B cell (primary cell): ENCODE results near the gene NPFFR1. TPM values are rescaled to one million over a fixed set of nuclear protein-coding genes. Genes with fewer than 3 reads are reported as not detected.

Source experiments
- ATAC-seq: fragments of 200-7000 bp; cut with Tn5 transposase; one replicate; pipeline ENCODE4 v1.10.0; 2021; ENCODE audit warnings: low read depth, mild to moderate bottlenecking, moderate number of reproducible peaks, moderate library complexity
- CTCF ChIA-PET: fragments of 350-600 bp; sonication (Branson Sonifier 250); formaldehyde crosslinking; loops from one replicate; lab custom pipeline; 2021; ENCODE audit warnings: antibody characterized with exemption, inconsistent platforms; lab: Charles Lee
- POLR2A ChIA-PET: fragments of 350-600 bp; sonication (Branson Sonifier 250); formaldehyde crosslinking; loops from one replicate; lab custom pipeline; 2021; ENCODE audit warnings: antibody characterized with exemption; lab: Charles Lee
- DNase-seq: peaks from one replicate; pipeline ENCODE4 v3.0.0; 2013
- H2AFZ ChIP-seq: 2 replicates; pipeline ENCODE4 v1.6.1; 2012; ENCODE audit warnings: mild to moderate bottlenecking, low read depth, low read length; ENCODE audit not compliant: insufficient read depth, poor library complexity, severe bottlenecking
- H3K27ac ChIP-seq, 2 donors: 1 replicate in 1 of 2; 2 replicates in 1 of 2; pipeline ENCODE4 v1.5.1; 2012 to 2013; ENCODE audit warnings: low read length in 2 of 2, mild to moderate bottlenecking in 2 of 2, moderate library complexity in 1 of 2
- H3K27me3 ChIP-seq, 4 experiments: fragments of 200-600 bp in 1 of 4; sonication (generic) in 1 of 4; replicated peaks in 1 of 4; 1 replicate in 2 of 4; 2 replicates in 2 of 4; pipeline versions ENCODE4 v1.6.1 to v1.7.0; 2013 to 2016; ENCODE audit warnings: low read length in 3 of 4, mild to moderate bottlenecking in 2 of 4, mixed read lengths in 1 of 4, moderate library complexity in 1 of 4; ENCODE audit not compliant: insufficient read depth in 4 of 4, control insufficient read depth in 3 of 4; ENCODE audit errors: control extremely low read depth in 1 of 4
- H3K36me3 ChIP-seq, 2 experiments: replicated peaks in 1 of 2; 1 replicate in 1 of 2; 2 replicates in 1 of 2; pipeline versions ENCODE4 v1.6.1 to v1.7.1; 2013; ENCODE audit warnings: low read length in 1 of 2; ENCODE audit not compliant: insufficient read depth in 2 of 2, control insufficient read depth in 1 of 2; ENCODE audit errors: control extremely low read depth in 1 of 2, extremely low read depth in 1 of 2
- H3K4me1 ChIP-seq, 2 donors: fragments of 200-600 bp in 1 of 2; sonication (generic) in 1 of 2; 1 replicate in 1 of 2; 2 replicates in 1 of 2; pipeline versions ENCODE4 v1.5.1 to v1.6.1; 2013 to 2017; ENCODE audit warnings: low read length in 2 of 2; ENCODE audit not compliant: control insufficient read depth in 2 of 2, insufficient read depth in 2 of 2
- H3K4me2 ChIP-seq: replicated peaks from 2 replicates; pipeline ENCODE3; 2012; ENCODE audit warnings: mild to moderate bottlenecking, low read depth, low read length; ENCODE audit not compliant: poor library complexity, severe bottlenecking
- H3K4me3 ChIP-seq, 5 experiments: fragments of 200-600 bp in 1 of 5; sonication (generic) in 1 of 5; 1 replicate in 3 of 5; 2 replicates in 2 of 5; pipeline versions ENCODE4 v1.5.1 to v1.7.0; 2011 to 2016; ENCODE audit warnings: low read length in 4 of 5, mild to moderate bottlenecking in 4 of 5, low read depth in 2 of 5, control low read depth in 1 of 5, moderate library complexity in 1 of 5; ENCODE audit not compliant: insufficient read depth in 1 of 5; ENCODE audit errors: control extremely low read depth in 1 of 5, extremely low read depth in 1 of 5
- H3K79me2 ChIP-seq: fragments of 200-600 bp; sonication (generic); one replicate; pipeline ENCODE4 v1.6.0; 2016; ENCODE audit warnings: low read length; ENCODE audit not compliant: control insufficient read depth, insufficient read depth
- H3K9ac ChIP-seq: fragments of 200-600 bp; sonication (generic); 2 replicates; pipeline ENCODE4 v1.6.1; 2017; ENCODE audit warnings: mild to moderate bottlenecking, low read length, moderate library complexity
- H3K9me3 ChIP-seq, 3 donors: one replicate each; pipeline versions ENCODE4 v1.6.1 to v1.7.1; 2013; ENCODE audit warnings: low read length in 2 of 3; ENCODE audit not compliant: control insufficient read depth in 2 of 3, insufficient read depth in 1 of 3; ENCODE audit errors: control extremely low read depth in 1 of 3
- H4K20me1 ChIP-seq: 2 replicates; pipeline ENCODE4 v1.6.0; 2012; ENCODE audit warnings: mild to moderate bottlenecking, low read length; ENCODE audit not compliant: insufficient read depth, control insufficient read depth, poor library complexity, severe bottlenecking
- H3K27ac Mint-ChIP-seq: one replicate; pipeline ENCODE4 v1.8.0; 2021; ENCODE audit warnings: mixed read lengths
- H3K27me3 Mint-ChIP-seq: one replicate; pipeline ENCODE4 v1.8.0; 2021; ENCODE audit warnings: mixed read lengths
- H3K4me1 Mint-ChIP-seq: one replicate; pipeline ENCODE4 v1.8.0; 2021; ENCODE audit warnings: mixed read lengths
- H3K4me3 Mint-ChIP-seq: one replicate; pipeline ENCODE4 v1.8.0; 2021; ENCODE audit warnings: mixed read lengths
- H3K9me3 Mint-ChIP-seq: one replicate; pipeline ENCODE4 v1.8.0; 2022; ENCODE audit warnings: mixed read lengths; ENCODE audit not compliant: insufficient read depth
- CTCF ChIP-seq: fragments of 200-600 bp; IDR thresholded peaks from one replicate; pipeline ENCODE4 v1.8.0; 2022; ENCODE audit warnings: antibody characterized with exemption, mild to moderate bottlenecking
- EZH2 ChIP-seq: IDR thresholded peaks from 2 replicates; pipeline ENCODE4 v1.6.1; 2012; ENCODE audit warnings: borderline replicate concordance, low read depth, mild to moderate bottlenecking, moderate library complexity, low read length; ENCODE audit not compliant: insufficient read depth, poor library complexity, severe bottlenecking
- WGBS: methylation state at CpG from one replicate; pipeline ENCODE4 v1.1.5; 2013; ENCODE audit warnings: missing lambda C conversion rate; ENCODE audit not compliant: insufficient coverage; 5-methylcytosine and 5-hydroxymethylcytosine counted together
- intact Hi-C: fragments of 100-400 bp; cut with micrococcal nuclease; formaldehyde crosslinking; loops from one replicate; pipeline ENCODE4 v1.10.0; 2022
- polyA plus RNA-seq: library from polyadenylated mRNA; depleted of rRNA; stranded (reverse); fragments of >200 nt; gene quantifications from 2 replicates; pipeline ENCODE4 v1.2.3, GENCODE V29; 2012
- total RNA-seq, 2 donors: library from RNA; stranded (reverse); fragments of 120-200 nt in 1 of 2; gene quantifications; 1 replicate in 1 of 2; 2 replicates in 1 of 2; pipeline versions ENCODE4 v1.2.3 to v1.2.4, GENCODE V29; 2013 to 2022

Gene NPFFR1
- total and polyA plus RNA-seq, 2 donors (not counting 1 experiment from before 2014, with no cell fraction given) = not detected

- Histone ChIP-seq H3K4me3 (no peak overlapping the region), H3K27ac (no peak overlapping the region), H4K20me1 (no peaks in the 10 kb centered on the region), H3K27me3 (peaks cover 0 to 5% (median 2%) of the 10 kb centered on the region in 4 experiments), H2AFZ (no peak overlapping the region), H3K9ac (no peak overlapping the region), H3K9me3 (no peaks in the 10 kb centered on the region), H3K4me1 (peaks cover 7 to 23% of the 10 kb centered on the region in 2 donors), H3K79me2 (no peaks in the 10 kb centered on the region), H3K4me2 (no peak overlapping the region), H3K36me3 (no peaks in the 10 kb centered on the region)
- TF ChIP-seq CTCF (no peak), EZH2 (no peak)
- no peaks in the 10 kb centered on the region for H3K9me3 Mint-ChIP-seq
- DNase-seq (no peak), ATAC-seq (peak; percentile 62)
- peak overlapping the region; percentile 24 for H3K27ac Mint-ChIP-seq
- POLR2A ChIA-PET = no interaction called here
- H3K4me3 Mint-ChIP-seq = no peak overlapping the region
- peaks cover 23% of the 10 kb centered on the region for H3K4me1 Mint-ChIP-seq
- intact Hi-C loops = no loop called here
- CTCF ChIA-PET = no interaction called here
- 33% methylated on average over 4 of the region's 5 CpGs for WGBS
- no peaks in the 10 kb centered on the region for H3K27me3 Mint-ChIP-seq
These were observed 33.6 kb upstream of the NPFFR1 start for GRCh38 chr10:70317272-70317942.

DNA sequence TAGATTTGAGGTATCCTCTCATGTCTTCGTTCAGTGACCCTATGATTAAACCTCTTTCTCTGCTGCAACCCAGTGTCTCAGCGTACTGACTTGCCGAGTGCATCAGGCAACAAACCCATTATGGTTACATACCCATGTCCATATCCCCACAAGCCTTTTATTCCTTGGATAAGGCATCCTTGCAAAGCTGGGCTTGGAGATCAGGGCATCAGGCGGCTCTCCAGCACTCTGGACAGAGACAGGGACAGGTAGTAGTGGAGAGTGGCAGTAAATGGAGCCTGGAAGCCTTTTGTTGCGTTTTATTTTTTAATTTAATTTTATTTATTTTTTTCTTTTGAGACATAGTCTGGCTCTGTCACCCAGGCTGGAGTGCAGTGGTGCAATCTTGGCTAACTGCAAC lies 32.0 kb upstream of the NPFFR1 start:
- Histone ChIP-seq H3K4me1 (peaks cover 7 to 23% of the 10 kb centered on the region in 2 donors), H3K79me2 (no peaks in the 10 kb centered on the region), H2AFZ (no peak overlapping the region), H4K20me1 (no peaks in the 10 kb centered on the region), H3K27ac (no peak overlapping the region), H3K9ac (no peak overlapping the region), H3K4me3 (no peak overlapping the region), H3K4me2 (no peak overlapping the region), H3K9me3 (no peaks in the 10 kb centered on the region), H3K36me3 (no peaks in the 10 kb centered on the region), H3K27me3 (peaks cover 0 to 5% (median 2%) of the 10 kb centered on the region in 4 experiments)
- intact Hi-C loops = no loop called here
- ChIA-PET POLR2A (no interaction called here), CTCF (no interaction called here)
- no peak for ATAC-seq
- WGBS = no CpG with 5 or more reads among the region's 5 CpGs
- Mint-ChIP-seq H3K27me3 (no peaks in the 10 kb centered on the region), H3K27ac (no peak overlapping the region), H3K4me1 (peaks cover 23% of the 10 kb centered on the region), H3K4me3 (no peak overlapping the region), H3K9me3 (no peaks in the 10 kb centered on the region)
- TF ChIP-seq CTCF (no peak), EZH2 (no peak)
- DNase-seq = no peak
